Keratinocyte (primary cell): ENCODE results near the gene OR2F2. TPM values are rescaled to one million over a fixed set of nuclear protein-coding genes. Genes with fewer than 3 reads are reported as not detected.

Experiments
- DNase-seq: peaks from one replicate; pipeline ENCODE4 v3.0.0-alpha.2; 2011; ENCODE audit warnings: low read depth, missing footprints, low spot score
- FAIRE-seq: peaks from 2 replicates; lab custom pipeline; 2011; peaks lifted over from hg19 to GRCh38; lab: Jason Lieb, UNC
- H2AFZ ChIP-seq: 2 replicates; pipeline ENCODE4 v1.6.0; 2012; ENCODE audit warnings: low read length, control low read depth, inconsistent platforms; ENCODE audit not compliant: control insufficient read depth
- H3K27ac ChIP-seq: 2 replicates; pipeline ENCODE4 v1.5.1; 2011; ENCODE audit warnings: low read length; ENCODE audit not compliant: control insufficient read depth, insufficient read depth
- H3K27me3 ChIP-seq: 3 replicates; pipeline ENCODE4 v1.6.0; 2011; ENCODE audit warnings: low read length; ENCODE audit not compliant: control insufficient read depth, insufficient read depth; ENCODE audit errors: extremely low read depth
- H3K36me3 ChIP-seq, 2 experiments: 2 replicates in 1 of 2; 3 replicates in 1 of 2; pipeline ENCODE4 v1.5.1; 2011; ENCODE audit warnings: low read length in 2 of 2, mild to moderate bottlenecking in 1 of 2; ENCODE audit not compliant: control insufficient read depth in 2 of 2, insufficient read depth in 2 of 2; ENCODE audit errors: extremely low read depth in 1 of 2
- H3K4me1 ChIP-seq: 3 replicates; pipeline ENCODE4 v1.5.1; 2011; ENCODE audit warnings: low read length; ENCODE audit not compliant: control insufficient read depth, insufficient read depth; ENCODE audit errors: extremely low read depth
- H3K4me2 ChIP-seq: 3 replicates; pipeline ENCODE4 v1.6.0; 2011; ENCODE audit warnings: low read depth, low read length; ENCODE audit not compliant: control insufficient read depth, insufficient read depth; ENCODE audit errors: extremely low read depth
- H3K4me3 ChIP-seq, 3 experiments: fragments of 200-600 bp in 1 of 3; sonication (generic) in 1 of 3; 2 replicates in 2 of 3; 3 replicates in 1 of 3; pipeline ENCODE4 v1.5.1; 2011 to 2016; ENCODE audit warnings: low read length in 3 of 3, mild to moderate bottlenecking in 3 of 3, control low read depth in 2 of 3, inconsistent platforms in 1 of 3, low read depth in 1 of 3, mixed read lengths in 1 of 3, mixed run types in 1 of 3, moderate library complexity in 1 of 3; ENCODE audit not compliant: control insufficient read depth in 2 of 3, insufficient read depth in 2 of 3; ENCODE audit errors: extremely low read depth in 1 of 3
- H3K79me2 ChIP-seq: 2 replicates; pipeline ENCODE4 v1.6.0; 2012; ENCODE audit warnings: low read length; ENCODE audit not compliant: control insufficient read depth, insufficient read depth
- H3K9ac ChIP-seq: 3 replicates; pipeline ENCODE4 v1.6.0; 2011; ENCODE audit warnings: low read length; ENCODE audit not compliant: control insufficient read depth, insufficient read depth; ENCODE audit errors: extremely low read depth
- H3K9me1 ChIP-seq: 3 replicates; pipeline ENCODE4 v1.6.0; 2011; ENCODE audit warnings: low read length; ENCODE audit not compliant: control insufficient read depth, insufficient read depth; ENCODE audit errors: extremely low read depth
- H3K9me3 ChIP-seq: 2 replicates; pipeline ENCODE4 v1.5.1; 2012; ENCODE audit warnings: low read depth, low read length; ENCODE audit not compliant: control insufficient read depth
- H4K20me1 ChIP-seq: 3 replicates; pipeline ENCODE4 v1.6.0; 2011; ENCODE audit warnings: low read length; ENCODE audit not compliant: control insufficient read depth, insufficient read depth; ENCODE audit errors: extremely low read depth
- EZH2 ChIP-seq: IDR thresholded peaks from one replicate; pipeline ENCODE4 v1.6.1; 2012; ENCODE audit warnings: inconsistent platforms, mild to moderate bottlenecking, low read length, moderate library complexity
- dilution Hi-C: fragments of 300-500 bp; cut with MboI; formaldehyde crosslinking; loops from one replicate; pipeline ENCODE4 v1.7.0; 2020; ENCODE audit warnings: low sequenced_read_pairs; ENCODE audit not compliant: extremely low pct_ligation_motif_present
- polyA plus RNA-seq, 5 experiments: library from polyadenylated mRNA; depleted of rRNA in 3 of 5; stranded (reverse) in 3 of 5; stranded (forward) in 1 of 5; unstranded in 1 of 5; fragments of >200 nt; gene quantifications; 1 replicate in 1 of 5; 2 replicates in 3 of 5; 3 replicates in 1 of 5; pipeline versions ENCODE4 v1.2.1 to v1.2.3, GENCODE V29; 2011 to 2012; ENCODE audit warnings: missing spikeins in 2 of 5, low read depth in 1 of 5, low replicate concordance in 1 of 5
- TF ChIP-seq, protein P1 (sequence below), 3 experiments: IDR thresholded peaks in 1 of 3; conservative IDR thresholded peaks in 1 of 3; optimal IDR thresholded peaks in 1 of 3; 2 replicates in 2 of 3; 3 replicates in 1 of 3; pipeline versions ENCODE3 to v1.5.1; 2011; ENCODE audit warnings: low read length in 3 of 3, mild to moderate bottlenecking in 3 of 3, moderate library complexity in 2 of 3, control low read depth in 1 of 3, inconsistent platforms in 1 of 3; ENCODE audit not compliant: insufficient read depth in 2 of 3; ENCODE audit errors: extremely low read depth in 1 of 3

The OR2F2 gene
- polyA plus RNA-seq, 1 donor (not counting 4 experiments of a cell fraction or from before 2014, with no cell fraction given): not detected

DNA sequence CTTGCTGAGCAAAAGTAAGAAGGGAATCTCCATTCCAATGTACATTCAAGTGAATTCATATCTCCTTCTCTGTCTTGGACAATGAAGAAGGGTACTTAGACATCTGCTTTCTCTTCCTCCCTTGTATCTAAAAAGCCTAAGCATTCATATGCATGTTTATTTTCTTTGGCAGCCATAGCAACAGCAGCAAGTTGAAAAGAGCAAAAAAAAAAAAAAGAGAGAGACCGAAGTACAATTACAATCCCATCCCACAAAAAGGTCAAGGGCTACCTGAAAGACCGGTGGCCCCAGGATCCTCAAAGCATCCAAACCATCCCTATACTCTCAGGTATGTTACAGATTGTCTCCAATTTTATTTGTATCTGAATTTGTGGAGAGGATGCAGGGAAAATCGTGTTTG lies 23.7 kb downstream of the OR2F2 start:
- no peak for DNase-seq
- Histone ChIP-seq H3K36me3 (no peaks in the 10 kb centered on the region), H3K79me2 (no peaks in the 10 kb centered on the region), H3K27me3 (no peaks in the 10 kb centered on the region), H3K27ac (no peak overlapping the region), H3K4me1 (no peaks in the 10 kb centered on the region), H3K9ac (no peak overlapping the region), H4K20me1 (no peaks in the 10 kb centered on the region), H3K9me3 (no peaks in the 10 kb centered on the region), H2AFZ (no peak overlapping the region), H3K9me1 (no peaks in the 10 kb centered on the region), H3K4me3 (no peak overlapping the region), H3K4me2 (no peak overlapping the region)
- dilution Hi-C loops: no loop called here
- no peak for FAIRE-seq
- no peak for TF ChIP-seq EZH2
- TF ChIP-seq, protein P1, sequence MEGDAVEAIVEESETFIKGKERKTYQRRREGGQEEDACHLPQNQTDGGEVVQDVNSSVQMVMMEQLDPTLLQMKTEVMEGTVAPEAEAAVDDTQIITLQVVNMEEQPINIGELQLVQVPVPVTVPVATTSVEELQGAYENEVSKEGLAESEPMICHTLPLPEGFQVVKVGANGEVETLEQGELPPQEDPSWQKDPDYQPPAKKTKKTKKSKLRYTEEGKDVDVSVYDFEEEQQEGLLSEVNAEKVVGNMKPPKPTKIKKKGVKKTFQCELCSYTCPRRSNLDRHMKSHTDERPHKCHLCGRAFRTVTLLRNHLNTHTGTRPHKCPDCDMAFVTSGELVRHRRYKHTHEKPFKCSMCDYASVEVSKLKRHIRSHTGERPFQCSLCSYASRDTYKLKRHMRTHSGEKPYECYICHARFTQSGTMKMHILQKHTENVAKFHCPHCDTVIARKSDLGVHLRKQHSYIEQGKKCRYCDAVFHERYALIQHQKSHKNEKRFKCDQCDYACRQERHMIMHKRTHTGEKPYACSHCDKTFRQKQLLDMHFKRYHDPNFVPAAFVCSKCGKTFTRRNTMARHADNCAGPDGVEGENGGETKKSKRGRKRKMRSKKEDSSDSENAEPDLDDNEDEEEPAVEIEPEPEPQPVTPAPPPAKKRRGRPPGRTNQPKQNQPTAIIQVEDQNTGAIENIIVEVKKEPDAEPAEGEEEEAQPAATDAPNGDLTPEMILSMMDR (optimal IDR thresholded peaks at IDR 0.05 in 1 of 3, IDR thresholded peaks at IDR 0.05 in 1 of 3, conservative IDR thresholded peaks at IDR 0.05 in 1 of 3; ENCODE audit: extremely low read depth in 1 of 3, insufficient read depth in 2 of 3, low read length in 3 of 3): no peak

DNA sequence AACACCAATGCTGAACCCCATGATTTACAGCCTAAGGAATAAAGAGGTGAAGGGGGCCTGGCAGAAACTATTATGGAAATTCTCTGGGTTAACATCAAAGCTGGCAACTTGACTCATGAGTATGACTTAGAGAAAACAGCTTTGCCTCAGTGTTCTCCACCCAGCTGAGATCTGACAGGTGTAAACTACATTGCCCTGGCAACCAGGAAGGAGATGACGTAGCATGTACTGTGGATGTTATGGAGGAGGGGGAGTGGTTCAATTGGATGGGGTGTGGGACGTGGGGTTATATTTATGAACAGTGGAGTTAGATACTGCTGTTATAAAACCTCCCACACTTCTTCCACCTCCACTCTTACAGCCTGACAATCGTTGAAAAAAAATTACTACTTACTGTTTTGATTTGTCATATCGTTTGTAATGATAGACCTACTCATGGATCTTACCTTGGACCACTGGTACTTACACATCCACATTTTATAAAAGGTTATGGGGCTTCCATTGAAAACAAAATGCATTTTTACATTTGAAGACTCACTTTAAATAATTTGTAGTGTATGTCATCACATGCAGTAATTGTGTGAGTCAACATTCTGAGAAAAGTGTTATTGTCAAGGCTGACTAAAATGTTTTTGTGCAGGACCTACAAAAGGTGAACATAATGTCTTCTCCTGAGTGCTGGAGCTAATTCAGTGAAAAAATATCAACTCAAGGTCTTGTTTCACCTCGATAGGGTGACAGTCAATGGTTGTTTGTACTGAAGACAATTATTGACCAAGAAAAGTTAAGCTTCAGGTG lies 26.0 kb downstream of the OR2F2 start:
- TF ChIP-seq, protein P1 (optimal IDR thresholded peaks at IDR 0.05 in 1 of 3, IDR thresholded peaks at IDR 0.05 in 1 of 3, conservative IDR thresholded peaks at IDR 0.05 in 1 of 3; ENCODE audit: extremely low read depth in 1 of 3, insufficient read depth in 2 of 3, low read length in 3 of 3): no peak
- no peak for TF ChIP-seq EZH2
- no peaks in the 10 kb centered on the region for H3K9me3 ChIP-seq
- no peaks in the 10 kb centered on the region for H3K36me3 ChIP-seq
- FAIRE-seq: no peak
- H3K9ac ChIP-seq: no peak overlapping the region
- H3K27me3 ChIP-seq: no peaks in the 10 kb centered on the region
- H3K4me2 ChIP-seq: no peak overlapping the region
- no peaks in the 10 kb centered on the region for H4K20me1 ChIP-seq
- H2AFZ ChIP-seq: no peak overlapping the region
- no peaks in the 10 kb centered on the region for H3K9me1 ChIP-seq
- no peak for DNase-seq
- H3K4me3 ChIP-seq: no peak overlapping the region
- dilution Hi-C loops: no loop called here
- no peak overlapping the region for H3K27ac ChIP-seq
- H3K4me1 ChIP-seq: no peaks in the 10 kb centered on the region
- H3K79me2 ChIP-seq: no peaks in the 10 kb centered on the region
